Bronchus fibroblast of lung (primary cell): Measurements from ENCODE around the gene AVEN. TPM values are rescaled to one million over a fixed set of nuclear protein-coding genes. Genes with fewer than 3 reads are reported as not detected.

Source experiments
- total RNA-seq: library from RNA; depleted of rRNA; stranded (reverse); fragments of >200 nt; gene quantifications from 2 replicates; pipeline ENCODE4 v1.2.3, GENCODE V29; 2015

AVEN gene
- total RNA-seq: 10.4 and 14.8 TPM in 2 replicates

GRCh38 chr15:34038871-34039789 is at the start of gene AVEN:
Gene AVEN, minus strand, starts transcription at chr15:34039204. Its CDS starts 158 bp downstream, at chr15:34039046.

GRCh38 chr15:33968224-33968623 is 70.8 kb downstream of the AVEN start, which contains the start of gene CHRM5:
Gene CHRM5, plus strand, starts transcription at chr15:33968497. Its CDS starts 94,221 bp downstream, at chr15:34062718.

Other genes with a start within 250 kb of the AVEN start
- gene CHRM5, start 70.7 kb downstream of the AVEN start, total RNA-seq: not detected in 2 replicates
- gene EMC7, start 62.7 kb upstream of the AVEN start, total RNA-seq: 40.5 and 50.7 TPM in 2 replicates
- 0.67 and 0.74 TPM in 2 replicates for gene PGBD4, start 62.9 kb upstream of the AVEN start, total RNA-seq
- gene KATNBL1, start 170.9 kb upstream of the AVEN start, total RNA-seq: 34.5 and 42.2 TPM in 2 replicates
- gene EMC4, start 185.8 kb upstream of the AVEN start, total RNA-seq: 184 and 221 TPM in 2 replicates